K562 (cell line): Measurements from ENCODE around the gene MYG1. TPM values are rescaled to one million over a fixed set of nuclear protein-coding genes. Genes with fewer than 3 reads are reported as not detected.

ENCODE experiments used
- ARID1B ChIP-seq: fragments of 450-650 bp; IDR thresholded peaks from 2 replicates; pipeline ENCODE4 v1.6.1; 2016; ENCODE audit warnings: antibody characterized with exemption, mild to moderate bottlenecking, inconsistent platforms
- CBFA2T2 ChIP-seq: fragments of 450-650 bp; conservative IDR thresholded peaks from 2 replicates; pipeline ENCODE4 v1.6.1; 2017; ENCODE audit warnings: mild to moderate bottlenecking
- E2F3 ChIP-seq: fragments of 250-450 bp; sonication (Bioruptor Pico); IDR thresholded peaks from 2 replicates; pipeline ENCODE4 v1.4.0; 2020; ENCODE audit warnings: mild to moderate bottlenecking
- E2F8 ChIP-seq: fragments of 450-650 bp; IDR thresholded peaks from 2 replicates; pipeline ENCODE4 v1.7.1; 2018; ENCODE audit warnings: mild to moderate bottlenecking, low read depth; ENCODE audit not compliant: partially characterized antibody
- ELF1 ChIP-seq: fragments of 200-800 bp; sonication (Bioruptor generic); IDR thresholded peaks from 2 replicates; pipeline ENCODE4 v1.6.1; 2016; ENCODE audit warnings: missing genetic modification characterization, missing compliant biosample characterization
- ELF2 ChIP-seq: fragments of 250-450 bp; sonication (Bioruptor Pico); IDR thresholded peaks from 2 replicates; pipeline ENCODE4 v1.5.0; 2021; ENCODE audit warnings: mild to moderate bottlenecking
- HDAC8 ChIP-seq: fragments of 450-650 bp; IDR thresholded peaks from 2 replicates; pipeline ENCODE4 v1.6.1; 2016; ENCODE audit warnings: mild to moderate bottlenecking, missing genetic modification characterization, moderate library complexity, missing compliant biosample characterization
- MCM2 ChIP-seq: fragments of 450-650 bp; IDR thresholded peaks from 2 replicates; pipeline ENCODE4 v1.6.1; 2017; ENCODE audit warnings: low read depth, mild to moderate bottlenecking
- MCM7 ChIP-seq, 2 experiments: fragments of 450-650 bp; IDR thresholded peaks; 2 replicates each; pipeline ENCODE4 v1.6.1; 2016 to 2018
- MLX ChIP-seq, 2 experiments: fragments of 450-650 bp in 1 of 2; sonication (generic) in 1 of 2; formaldehyde crosslinking; conservative IDR thresholded peaks; 2 replicates each; pipeline versions ENCODE4 v1.4.0 to v1.8.1; 2020 to 2022; ENCODE audit warnings: mild to moderate bottlenecking in 1 of 2, missing genetic modification reagents in 1 of 2
- NCOA1 ChIP-seq: fragments of 450-650 bp; IDR thresholded peaks from 2 replicates; pipeline ENCODE4 v1.6.1; 2016; ENCODE audit warnings: low read depth
- NFXL1 ChIP-seq: fragments of 450-650 bp; formaldehyde crosslinking; IDR thresholded peaks from 2 replicates; pipeline ENCODE4 v1.4.0; 2021; ENCODE audit warnings: mild to moderate bottlenecking
- PREB ChIP-seq: sonication (generic); formaldehyde crosslinking; IDR thresholded peaks from 2 replicates; pipeline ENCODE4 v1.8.1; 2023; ENCODE audit warnings: mild to moderate bottlenecking, missing genetic modification reagents
- SREBF1 ChIP-seq: fragments of 150-350 bp; IDR thresholded peaks from 2 replicates; pipeline ENCODE4 v1.6.1; 2014; ENCODE audit warnings: antibody characterized with exemption, low read depth, low read length, borderline replicate concordance
- SUPT5H ChIP-seq: fragments of 450-650 bp; IDR thresholded peaks from 2 replicates; pipeline ENCODE4 v1.6.1; 2016
- TAF7 ChIP-seq: fragments of 450-650 bp; IDR thresholded peaks from 2 replicates; pipeline ENCODE4 v1.6.1; 2016; ENCODE audit warnings: missing genetic modification characterization, missing compliant biosample characterization
- ZFP30 ChIP-seq: fragments of 250-450 bp; sonication (Bioruptor Pico); IDR thresholded peaks from 2 replicates; pipeline ENCODE4 v1.8.0; 2022; ENCODE audit warnings: moderate library complexity, mild to moderate bottlenecking, inconsistent platforms, borderline replicate concordance
- ZFX ChIP-seq: sonication (generic); formaldehyde crosslinking; IDR thresholded peaks from 2 replicates; pipeline ENCODE4 v1.8.0; 2022; ENCODE audit warnings: mild to moderate bottlenecking, missing genetic modification reagents, moderate library complexity
- ZNF311 ChIP-seq: fragments of 250-450 bp; sonication (Bioruptor Pico); IDR thresholded peaks from 2 replicates; pipeline ENCODE4 v1.4.0; 2020; ENCODE audit warnings: mild to moderate bottlenecking, moderate library complexity
- ZNF354B ChIP-seq: fragments of 250-450 bp; sonication (Bioruptor Pico); IDR thresholded peaks from 2 replicates; pipeline ENCODE4 v1.4.0; 2020
- polyA plus RNA-seq, 8 experiments: library from polyadenylated mRNA; depleted of rRNA in 4 of 8; stranded (reverse) in 5 of 8; unstranded in 3 of 8; fragments of >200 nt; fragmentation: Nextera tagmentation in 2 of 8; fragmentation: Illumina TruSeq in 1 of 8; extraction: Ambion mirVana in 2 of 8; extraction: Trizol in 1 of 8; gene quantifications; 2 replicates each; pipeline versions ENCODE4 v1.2.1 to v1.2.3, GENCODE V29; 2011 to 2014; ENCODE audit warnings: inconsistent platforms in 1 of 8, missing spikeins in 1 of 8
- total RNA-seq, 7 experiments: library from RNA; depleted of rRNA in 6 of 7; stranded (reverse); fragments of >200 nt in 6 of 7; fragmentation: Illumina TruSeq in 2 of 7; extraction: Trizol in 2 of 7; gene quantifications; 2 replicates each; pipeline versions ENCODE4 v1.2.1 to v1.2.3, GENCODE V29; 2011 to 2021; ENCODE audit warnings: low replicate concordance in 1 of 7
- TF ChIP-seq, protein P1 (sequence below), 2 experiments: fragments of 450-650 bp; conservative IDR thresholded peaks; 2 replicates each; pipeline ENCODE4 v1.6.1; 2017; ENCODE audit warnings: mild to moderate bottlenecking in 2 of 2, moderate library complexity in 2 of 2
- TF ChIP-seq, protein P2 (sequence below): fragments of 250-450 bp; sonication (Bioruptor Pico); IDR thresholded peaks from 2 replicates; pipeline ENCODE4 v1.8.0; 2021; ENCODE audit warnings: mild to moderate bottlenecking, moderate library complexity

The MYG1 gene
- total and polyA plus RNA-seq, 9 of the 15 experiments (the other 6 are each of a cell fraction or from before 2014, with no cell fraction given), result 0.45 to 5.6 (median 2.1) TPM

- TF ChIP-seq E2F3 (CRISPR knock-in tag) (peak; percentile 80; the same call in 1 of the 2 replicates), ZNF354B (CRISPR knock-in tag) (no peak), ELF2 (no peak), MLX (CRISPR knock-in tag; conservative IDR thresholded peaks at IDR 0.05) (no peak), SREBF1 (no peak), MCM2 (no peak), NCOA1 (no peak), TAF7 (tag) (no peak), ZFX (peak; percentile 97), NFXL1 (CRISPR knock-in tag) (no peak), ZFP30 (CRISPR knock-in tag) (no peak), SUPT5H (peak; percentile 74), ZNF311 (CRISPR knock-in tag) (no peak), PREB (CRISPR knock-in tag) (no peak), ARID1B (0 out of 2 replicates have a peak, but pooled peaks have one; percentile 39), CBFA2T2 (no peak), MCM7 (IDR thresholded peaks at IDR 0.05) (no peak), E2F8 (no peak), ELF1 (tag) (no peak), HDAC8 (tag) (peak; percentile 47; the same call in 1 of the 2 replicates)
- TF ChIP-seq, protein P1, sequence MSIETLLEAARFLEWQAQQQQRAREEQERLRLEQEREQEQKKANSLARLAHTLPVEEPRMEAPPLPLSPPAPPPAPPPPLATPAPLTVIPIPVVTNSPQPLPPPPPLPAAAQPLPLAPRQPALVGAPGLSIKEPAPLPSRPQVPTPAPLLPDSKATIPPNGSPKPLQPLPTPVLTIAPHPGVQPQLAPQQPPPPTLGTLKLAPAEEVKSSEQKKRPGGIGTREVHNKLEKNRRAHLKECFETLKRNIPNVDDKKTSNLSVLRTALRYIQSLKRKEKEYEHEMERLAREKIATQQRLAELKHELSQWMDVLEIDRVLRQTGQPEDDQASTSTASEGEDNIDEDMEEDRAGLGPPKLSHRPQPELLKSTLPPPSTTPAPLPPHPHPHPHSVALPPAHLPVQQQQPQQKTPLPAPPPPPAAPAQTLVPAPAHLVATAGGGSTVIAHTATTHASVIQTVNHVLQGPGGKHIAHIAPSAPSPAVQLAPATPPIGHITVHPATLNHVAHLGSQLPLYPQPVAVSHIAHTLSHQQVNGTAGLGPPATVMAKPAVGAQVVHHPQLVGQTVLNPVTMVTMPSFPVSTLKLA (conservative IDR thresholded peaks at IDR 0.05), result peak; percentile 79 to 92
- TF ChIP-seq, protein P2, sequence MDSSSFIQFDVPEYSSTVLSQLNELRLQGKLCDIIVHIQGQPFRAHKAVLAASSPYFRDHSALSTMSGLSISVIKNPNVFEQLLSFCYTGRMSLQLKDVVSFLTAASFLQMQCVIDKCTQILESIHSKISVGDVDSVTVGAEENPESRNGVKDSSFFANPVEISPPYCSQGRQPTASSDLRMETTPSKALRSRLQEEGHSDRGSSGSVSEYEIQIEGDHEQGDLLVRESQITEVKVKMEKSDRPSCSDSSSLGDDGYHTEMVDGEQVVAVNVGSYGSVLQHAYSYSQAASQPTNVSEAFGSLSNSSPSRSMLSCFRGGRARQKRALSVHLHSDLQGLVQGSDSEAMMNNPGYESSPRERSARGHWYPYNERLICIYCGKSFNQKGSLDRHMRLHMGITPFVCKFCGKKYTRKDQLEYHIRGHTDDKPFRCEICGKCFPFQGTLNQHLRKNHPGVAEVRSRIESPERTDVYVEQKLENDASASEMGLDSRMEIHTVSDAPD (CRISPR knock-in tag), result no peak
Observed at GRCh38 chr12:53324779-53325510, 25.4 kb downstream of the MYG1 start (continued).
